ENCODE results near the gene INO80B.

DNA sequence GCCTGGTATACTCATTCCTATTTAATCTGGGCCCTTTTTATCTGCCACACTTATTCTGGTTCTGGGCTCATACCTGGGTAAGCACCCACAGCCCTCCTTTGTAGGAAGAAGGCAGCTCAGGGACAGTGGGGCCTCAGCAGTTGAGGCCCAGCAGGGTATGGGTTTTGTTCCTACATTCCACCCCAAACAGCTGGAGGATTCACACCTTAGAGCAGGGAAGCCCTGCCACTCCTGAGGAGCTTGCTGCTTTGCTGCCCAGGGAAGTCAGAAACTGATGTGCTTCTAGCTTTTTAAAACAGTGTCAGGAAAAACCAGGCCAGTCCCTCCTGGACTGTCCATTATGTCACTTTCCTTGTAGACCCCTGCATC, 45.7 kb downstream of the INO80B start:
- TF ChIP-seq, protein P1, sequence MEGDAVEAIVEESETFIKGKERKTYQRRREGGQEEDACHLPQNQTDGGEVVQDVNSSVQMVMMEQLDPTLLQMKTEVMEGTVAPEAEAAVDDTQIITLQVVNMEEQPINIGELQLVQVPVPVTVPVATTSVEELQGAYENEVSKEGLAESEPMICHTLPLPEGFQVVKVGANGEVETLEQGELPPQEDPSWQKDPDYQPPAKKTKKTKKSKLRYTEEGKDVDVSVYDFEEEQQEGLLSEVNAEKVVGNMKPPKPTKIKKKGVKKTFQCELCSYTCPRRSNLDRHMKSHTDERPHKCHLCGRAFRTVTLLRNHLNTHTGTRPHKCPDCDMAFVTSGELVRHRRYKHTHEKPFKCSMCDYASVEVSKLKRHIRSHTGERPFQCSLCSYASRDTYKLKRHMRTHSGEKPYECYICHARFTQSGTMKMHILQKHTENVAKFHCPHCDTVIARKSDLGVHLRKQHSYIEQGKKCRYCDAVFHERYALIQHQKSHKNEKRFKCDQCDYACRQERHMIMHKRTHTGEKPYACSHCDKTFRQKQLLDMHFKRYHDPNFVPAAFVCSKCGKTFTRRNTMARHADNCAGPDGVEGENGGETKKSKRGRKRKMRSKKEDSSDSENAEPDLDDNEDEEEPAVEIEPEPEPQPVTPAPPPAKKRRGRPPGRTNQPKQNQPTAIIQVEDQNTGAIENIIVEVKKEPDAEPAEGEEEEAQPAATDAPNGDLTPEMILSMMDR (IDR thresholded peaks at IDR 0.05; ENCODE audit: borderline replicate concordance, extremely low read depth, low read length, poor library complexity, severe bottlenecking), result no peak
- no peak for TF ChIP-seq EZH2 (IDR thresholded peaks at IDR 0.05; ENCODE audit: borderline replicate concordance, low read depth, low read length, severe bottlenecking)

Measured in DND-41 (cell line).